Subcutaneous abdominal adipose tissue (tissue), 5 donors: ENCODE results near the gene MACROD2.

Source experiments
- H3K27ac ChIP-seq: one replicate; pipeline ENCODE4 v1.7.0; 2013; ENCODE audit warnings: low read depth, mild to moderate bottlenecking, inconsistent platforms, low read length, moderate library complexity
- H3K27me3 ChIP-seq, 5 donors: one replicate each; pipeline ENCODE4 v1.7.0; 2013; ENCODE audit warnings: low read length in 5 of 5, inconsistent platforms in 1 of 5; ENCODE audit not compliant: control insufficient read depth in 5 of 5, insufficient read depth in 4 of 5
- H3K36me3 ChIP-seq, 5 donors: one replicate each; pipeline ENCODE4 v1.7.0; 2013; ENCODE audit warnings: low read length in 5 of 5; ENCODE audit not compliant: control insufficient read depth in 5 of 5, insufficient read depth in 5 of 5
- H3K4me1 ChIP-seq, 5 donors: one replicate each; pipeline ENCODE4 v1.7.0; 2013; ENCODE audit warnings: low read length in 5 of 5, mild to moderate bottlenecking in 3 of 5, moderate library complexity in 1 of 5; ENCODE audit not compliant: control insufficient read depth in 5 of 5, insufficient read depth in 5 of 5
- H3K4me3 ChIP-seq, 5 donors: one replicate each; pipeline ENCODE4 v1.7.0; 2013; ENCODE audit warnings: low read length in 5 of 5, low read depth in 1 of 5
- H3K9ac ChIP-seq, 5 donors: one replicate each; pipeline ENCODE4 v1.7.0; 2013; ENCODE audit warnings: low read length in 5 of 5, mild to moderate bottlenecking in 4 of 5, moderate library complexity in 3 of 5
- H3K9me3 ChIP-seq, 5 donors: one replicate each; pipeline ENCODE4 v1.7.0; 2013; ENCODE audit warnings: low read length in 5 of 5; ENCODE audit not compliant: control insufficient read depth in 5 of 5
- donor health status: healthy.
- donor health status: healthy.
- donor health status: healthy.
- donor health status: healthy.
- donor health status: healthy.

Gene MACROD2

DNA sequence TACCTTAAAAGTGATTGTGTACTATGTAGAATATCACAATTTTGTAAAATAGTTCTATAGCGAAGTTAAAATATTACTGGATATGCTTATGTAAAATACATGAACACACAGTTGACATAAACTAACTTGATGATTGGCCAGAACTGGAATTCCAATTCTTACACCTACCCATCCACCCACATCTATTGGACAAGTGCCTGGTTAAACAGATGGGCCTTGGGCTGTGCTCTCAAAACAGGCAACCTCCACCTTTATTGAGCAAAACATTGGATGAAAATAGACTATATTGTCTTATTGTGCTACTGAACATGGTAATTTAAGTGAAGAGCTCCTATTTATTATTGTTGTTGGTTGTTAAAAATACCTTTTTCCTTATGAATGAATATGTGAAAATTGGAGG is 496.1 kb downstream of the MACROD2 start:
- Histone ChIP-seq H3K27ac (no peak overlapping the region), H3K9me3 (peaks cover 0 to 4% (median 0%) of the 10 kb centered on the region in 5 donors), H3K4me1 (no peaks in the 10 kb centered on the region), H3K9ac (no peak overlapping the region), H3K27me3 (no peaks in the 10 kb centered on the region), H3K4me3 (no peak overlapping the region), H3K36me3 (no peaks in the 10 kb centered on the region)

DNA sequence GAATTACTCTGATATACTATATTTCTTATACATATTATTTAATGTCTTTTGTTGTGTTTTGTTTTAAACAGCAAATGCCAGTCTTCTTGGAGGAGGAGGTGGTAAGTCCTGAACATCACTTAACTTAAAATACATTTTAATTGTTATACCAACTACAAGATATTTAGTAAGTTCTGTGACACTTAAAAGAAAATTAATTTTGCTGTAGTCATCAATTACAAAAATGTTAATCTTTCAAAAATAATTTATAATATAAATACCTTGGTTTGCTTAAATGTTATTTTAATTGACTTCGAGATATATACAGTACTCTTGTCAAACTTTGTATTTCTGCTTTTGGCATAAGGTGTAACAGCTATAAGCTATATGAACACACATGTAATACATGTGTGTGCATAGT is 498.1 kb downstream of the MACROD2 start:
- Histone ChIP-seq H3K9me3 (peaks cover 0 to 4% (median 0%) of the 10 kb centered on the region in 5 donors), H3K36me3 (no peaks in the 10 kb centered on the region), H3K9ac (no peak overlapping the region), H3K4me3 (no peak overlapping the region), H3K4me1 (no peaks in the 10 kb centered on the region), H3K27ac (no peak overlapping the region), H3K27me3 (no peaks in the 10 kb centered on the region)

DNA sequence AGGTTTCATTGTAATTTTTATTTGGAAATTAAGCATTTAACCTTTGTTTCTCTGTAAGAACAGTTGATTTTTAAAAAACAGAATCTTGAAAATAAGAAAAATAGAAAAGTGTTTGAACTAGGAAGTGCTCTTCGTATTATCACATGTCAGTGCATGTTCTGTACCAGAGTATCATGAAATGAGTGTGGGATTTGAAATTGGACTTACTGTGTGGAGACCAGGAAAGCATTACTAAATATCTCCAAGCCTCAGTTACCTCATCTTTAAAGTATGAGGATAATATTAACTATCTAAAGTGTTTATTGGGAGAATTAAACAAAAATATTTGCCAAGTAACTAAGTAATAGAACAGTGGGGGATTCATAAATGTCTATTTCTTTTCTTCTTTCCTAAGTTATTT is 499.0 kb downstream of the MACROD2 start:
- Histone ChIP-seq H3K9me3 (peaks cover 0 to 4% (median 0%) of the 10 kb centered on the region in 5 donors), H3K27me3 (no peaks in the 10 kb centered on the region), H3K27ac (no peak overlapping the region), H3K9ac (no peak overlapping the region), H3K36me3 (no peaks in the 10 kb centered on the region), H3K4me1 (no peaks in the 10 kb centered on the region), H3K4me3 (no peak overlapping the region)

DNA sequence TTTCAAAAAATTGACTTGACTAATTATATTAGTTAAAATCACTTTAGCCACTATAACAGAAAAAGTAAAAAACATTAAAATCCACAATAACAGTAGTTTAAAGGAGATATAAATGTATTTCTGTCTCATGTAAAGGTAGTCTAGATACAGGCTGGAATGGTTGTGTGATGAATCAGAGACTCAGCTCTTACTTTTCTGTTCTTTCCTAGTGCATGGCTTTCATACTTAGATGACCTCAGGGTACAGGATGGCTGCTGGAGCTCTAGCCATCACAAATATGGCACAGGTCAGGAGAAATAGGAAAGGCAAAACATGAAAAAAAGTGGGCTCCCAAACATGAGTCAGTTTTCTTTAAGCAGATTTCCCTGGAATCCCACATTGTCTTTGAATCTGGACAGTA is 499.8 kb downstream of the MACROD2 start:
- Histone ChIP-seq H3K27me3 (no peaks in the 10 kb centered on the region), H3K27ac (no peak overlapping the region), H3K4me1 (no peaks in the 10 kb centered on the region), H3K9ac (no peak overlapping the region), H3K9me3 (peaks cover 0 to 4% (median 0%) of the 10 kb centered on the region in 5 donors), H3K4me3 (no peak overlapping the region), H3K36me3 (no peaks in the 10 kb centered on the region)

DNA sequence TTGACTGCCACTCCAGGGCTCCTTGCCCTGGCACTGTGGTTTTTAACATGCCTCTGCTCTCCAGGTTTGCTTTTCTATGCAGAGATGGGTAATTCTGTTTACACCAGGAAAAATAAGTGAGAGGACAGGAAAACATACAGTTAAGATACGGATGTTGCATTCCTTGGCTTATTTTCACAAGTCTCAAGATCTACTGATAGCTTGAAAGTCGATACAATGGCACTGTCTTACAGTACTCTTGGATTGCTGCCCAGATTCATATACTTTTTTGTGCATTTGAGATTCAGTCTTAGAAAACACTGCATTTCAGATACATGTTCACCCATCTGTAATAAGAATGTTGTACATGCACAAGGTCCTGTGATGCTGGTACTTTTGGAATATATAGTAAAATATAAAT is 501.7 kb downstream of the MACROD2 start:
- H3K27me3 ChIP-seq = no peaks in the 10 kb centered on the region
- no peaks in the 10 kb centered on the region for H3K36me3 ChIP-seq
- H3K9ac ChIP-seq = no peak overlapping the region
- H3K9me3 ChIP-seq = peaks cover 0 to 4% (median 0%) of the 10 kb centered on the region in 5 donors
- no peak overlapping the region for H3K27ac ChIP-seq
- H3K4me3 ChIP-seq = no peak overlapping the region
- H3K4me1 ChIP-seq = no peaks in the 10 kb centered on the region

DNA sequence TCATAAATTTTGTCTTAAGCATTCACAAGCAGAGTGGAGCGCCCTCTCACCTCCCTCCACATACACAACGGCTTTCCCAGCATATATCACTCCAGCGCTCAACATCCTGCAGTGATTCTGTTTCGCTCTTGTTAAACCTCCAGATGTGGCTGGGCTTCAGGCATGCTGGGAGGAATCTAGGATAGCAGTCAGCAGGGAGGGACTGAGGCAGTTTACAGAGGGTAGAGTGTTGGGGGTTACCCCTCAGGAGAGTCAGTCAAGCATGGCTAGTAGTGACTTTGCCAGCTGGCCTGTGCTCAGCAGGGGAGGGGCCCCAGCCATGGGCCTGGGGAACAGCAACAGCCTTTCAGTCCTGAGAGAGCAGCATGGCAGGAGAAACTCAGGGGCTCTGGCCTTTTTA is 503.5 kb downstream of the MACROD2 start:
- Histone ChIP-seq H3K9me3 (peaks cover 0 to 4% (median 0%) of the 10 kb centered on the region in 5 donors), H3K27ac (no peak overlapping the region), H3K36me3 (no peaks in the 10 kb centered on the region), H3K9ac (no peak overlapping the region), H3K27me3 (no peaks in the 10 kb centered on the region), H3K4me3 (no peak overlapping the region), H3K4me1 (no peaks in the 10 kb centered on the region)

DNA sequence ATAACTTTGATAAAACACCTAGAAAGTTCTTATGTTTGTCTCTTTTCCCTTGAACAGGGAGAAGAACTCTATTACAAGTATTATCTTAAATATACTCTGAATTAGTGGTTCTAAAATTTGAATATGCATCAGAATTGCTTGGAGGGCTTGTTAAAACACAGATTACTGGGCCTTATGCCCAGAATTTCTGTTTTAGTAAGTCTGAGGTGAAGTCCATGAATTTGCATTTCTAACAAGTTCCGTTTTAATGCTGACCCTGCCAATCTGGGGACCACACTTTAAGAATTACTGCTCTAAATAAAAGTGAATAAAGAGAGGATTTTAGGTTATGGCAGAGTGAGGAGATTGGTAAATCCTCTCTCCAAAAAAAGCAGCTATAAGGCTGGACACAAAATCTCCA is 510.2 kb downstream of the MACROD2 start:
- H3K9me3 ChIP-seq = peaks cover 0 to 7% (median 0%) of the 10 kb centered on the region in 5 donors
- no peak overlapping the region for H3K9ac ChIP-seq
- H3K4me1 ChIP-seq = no peaks in the 10 kb centered on the region
- no peak overlapping the region for H3K27ac ChIP-seq
- no peaks in the 10 kb centered on the region for H3K36me3 ChIP-seq
- H3K27me3 ChIP-seq = no peaks in the 10 kb centered on the region
- no peak overlapping the region for H3K4me3 ChIP-seq

DNA sequence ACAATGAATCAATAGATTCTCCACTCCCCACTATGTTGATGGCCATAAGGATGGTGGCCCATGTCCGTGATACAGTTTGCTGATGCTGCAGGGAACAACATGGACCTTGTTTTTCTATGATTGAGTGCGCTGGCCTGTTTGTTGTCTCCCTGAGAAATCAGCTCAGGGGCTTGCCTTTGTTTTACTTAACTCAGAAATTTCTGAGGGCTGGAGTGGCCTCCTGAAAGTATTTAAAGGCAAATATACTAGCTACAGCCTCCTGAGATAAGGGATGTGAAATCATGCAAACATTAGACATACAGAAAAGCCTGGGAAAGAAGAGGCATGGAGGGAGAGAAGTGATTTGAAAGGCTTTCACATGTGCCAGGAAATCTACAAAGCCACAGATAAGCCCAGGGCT is 512.4 kb downstream of the MACROD2 start:
- no peaks in the 10 kb centered on the region for H3K4me1 ChIP-seq

DNA sequence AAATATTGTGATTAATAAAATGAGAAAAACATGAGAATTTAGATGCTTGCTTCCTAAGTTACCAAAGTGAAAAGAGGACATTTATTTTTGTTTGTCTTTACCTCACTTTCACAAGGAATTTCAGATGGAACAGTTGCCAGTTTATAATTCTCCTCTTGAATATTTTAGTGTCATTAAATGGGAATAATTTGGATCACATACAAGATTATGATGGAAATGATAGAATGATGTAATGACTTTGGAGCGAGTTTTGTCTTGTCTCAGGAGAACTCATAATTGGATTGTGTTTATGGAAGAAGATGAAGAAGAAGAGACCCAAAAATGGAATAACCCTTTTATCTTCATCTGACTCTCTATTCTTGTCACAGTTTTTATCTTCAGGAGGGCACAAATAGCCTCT is 515.0 kb downstream of the MACROD2 start:
- Histone ChIP-seq H3K27me3 (no peaks in the 10 kb centered on the region), H3K4me3 (no peak overlapping the region), H3K36me3 (no peaks in the 10 kb centered on the region), H3K9ac (no peak overlapping the region), H3K4me1 (no peaks in the 10 kb centered on the region), H3K27ac (no peak overlapping the region), H3K9me3 (peaks cover 0 to 7% (median 0%) of the 10 kb centered on the region in 5 donors)

More for the DNA sequence above, 512.4 kb downstream of the MACROD2 start:
- no peak overlapping the region for H3K4me3 ChIP-seq
- H3K9me3 ChIP-seq = peaks cover 0 to 7% (median 0%) of the 10 kb centered on the region in 5 donors
- H3K9ac ChIP-seq = no peak overlapping the region
- H3K27ac ChIP-seq = no peak overlapping the region
- H3K36me3 ChIP-seq = no peaks in the 10 kb centered on the region
- no peaks in the 10 kb centered on the region for H3K27me3 ChIP-seq

DNA sequence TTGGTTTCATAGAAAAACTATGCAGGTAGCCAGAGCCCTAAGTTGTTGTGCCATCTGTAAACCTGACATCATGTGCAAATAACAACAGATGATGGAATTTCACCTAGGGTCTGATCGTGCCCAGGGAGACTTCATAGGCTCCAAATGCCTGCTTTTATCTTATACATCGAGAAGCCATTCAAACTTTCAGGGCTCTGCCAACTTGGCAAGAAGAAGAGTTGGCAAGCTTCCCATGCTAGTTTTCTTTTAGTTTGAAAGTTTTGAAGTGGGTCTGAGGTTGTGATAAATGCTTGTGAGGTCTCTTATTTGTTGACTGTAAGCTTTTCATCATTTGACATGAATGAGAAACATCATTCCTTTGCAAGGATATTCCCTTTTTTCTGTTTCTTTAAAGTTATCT is 517.5 kb downstream of the MACROD2 start:
- Histone ChIP-seq H3K36me3 (no peaks in the 10 kb centered on the region), H3K9ac (no peak overlapping the region), H3K4me1 (no peaks in the 10 kb centered on the region), H3K9me3 (peaks cover 0 to 3% (median 0%) of the 10 kb centered on the region in 5 donors), H3K27me3 (no peaks in the 10 kb centered on the region), H3K27ac (no peak overlapping the region), H3K4me3 (no peak overlapping the region)

DNA sequence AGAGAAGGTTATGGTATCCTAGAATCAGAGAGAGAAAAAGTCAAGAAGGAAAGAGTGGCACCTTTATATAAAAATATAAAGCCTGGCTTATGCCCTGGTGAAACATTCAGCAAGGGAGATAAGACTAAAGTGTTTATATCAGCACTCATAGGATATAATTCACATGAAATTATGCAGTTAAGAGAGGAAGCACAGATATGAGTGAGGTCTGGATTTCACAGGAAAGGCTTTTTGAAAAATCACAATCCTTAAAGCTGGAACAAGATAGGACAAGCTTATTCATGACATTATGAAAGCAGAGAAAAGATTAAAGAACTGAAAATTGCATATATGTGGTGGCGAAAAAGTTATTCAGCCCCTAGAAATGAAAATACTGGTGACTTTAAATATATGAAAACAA is 523.3 kb downstream of the MACROD2 start:
- Histone ChIP-seq H3K27me3 (no peaks in the 10 kb centered on the region), H3K27ac (no peak overlapping the region), H3K9ac (no peak overlapping the region), H3K36me3 (no peaks in the 10 kb centered on the region), H3K4me3 (no peak overlapping the region), H3K4me1 (no peaks in the 10 kb centered on the region), H3K9me3 (no peaks in the 10 kb centered on the region)
